NCI-H748 (cell line): ENCODE data around the gene SHC3.
A peak's percentile ranks its signal among the peaks of the same experiment; 100 is the strongest.
"Not testable (repeated sequence)": the region's sequence is repeated elsewhere in the genome, so short reads cannot be mapped to it uniquely, and the experiment has no call there.

Source experiments
- DNase-seq: peaks from one replicate; lab custom pipeline; 2025; ENCODE audit not compliant: unreplicated experiment; lab: John Stamatoyannopoulos, UW

Gene SHC3, protein sequence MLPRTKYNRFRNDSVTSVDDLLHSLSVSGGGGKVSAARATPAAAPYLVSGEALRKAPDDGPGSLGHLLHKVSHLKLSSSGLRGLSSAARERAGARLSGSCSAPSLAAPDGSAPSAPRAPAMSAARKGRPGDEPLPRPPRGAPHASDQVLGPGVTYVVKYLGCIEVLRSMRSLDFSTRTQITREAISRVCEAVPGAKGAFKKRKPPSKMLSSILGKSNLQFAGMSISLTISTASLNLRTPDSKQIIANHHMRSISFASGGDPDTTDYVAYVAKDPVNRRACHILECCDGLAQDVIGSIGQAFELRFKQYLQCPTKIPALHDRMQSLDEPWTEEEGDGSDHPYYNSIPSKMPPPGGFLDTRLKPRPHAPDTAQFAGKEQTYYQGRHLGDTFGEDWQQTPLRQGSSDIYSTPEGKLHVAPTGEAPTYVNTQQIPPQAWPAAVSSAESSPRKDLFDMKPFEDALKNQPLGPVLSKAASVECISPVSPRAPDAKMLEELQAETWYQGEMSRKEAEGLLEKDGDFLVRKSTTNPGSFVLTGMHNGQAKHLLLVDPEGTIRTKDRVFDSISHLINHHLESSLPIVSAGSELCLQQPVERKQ

DNA sequence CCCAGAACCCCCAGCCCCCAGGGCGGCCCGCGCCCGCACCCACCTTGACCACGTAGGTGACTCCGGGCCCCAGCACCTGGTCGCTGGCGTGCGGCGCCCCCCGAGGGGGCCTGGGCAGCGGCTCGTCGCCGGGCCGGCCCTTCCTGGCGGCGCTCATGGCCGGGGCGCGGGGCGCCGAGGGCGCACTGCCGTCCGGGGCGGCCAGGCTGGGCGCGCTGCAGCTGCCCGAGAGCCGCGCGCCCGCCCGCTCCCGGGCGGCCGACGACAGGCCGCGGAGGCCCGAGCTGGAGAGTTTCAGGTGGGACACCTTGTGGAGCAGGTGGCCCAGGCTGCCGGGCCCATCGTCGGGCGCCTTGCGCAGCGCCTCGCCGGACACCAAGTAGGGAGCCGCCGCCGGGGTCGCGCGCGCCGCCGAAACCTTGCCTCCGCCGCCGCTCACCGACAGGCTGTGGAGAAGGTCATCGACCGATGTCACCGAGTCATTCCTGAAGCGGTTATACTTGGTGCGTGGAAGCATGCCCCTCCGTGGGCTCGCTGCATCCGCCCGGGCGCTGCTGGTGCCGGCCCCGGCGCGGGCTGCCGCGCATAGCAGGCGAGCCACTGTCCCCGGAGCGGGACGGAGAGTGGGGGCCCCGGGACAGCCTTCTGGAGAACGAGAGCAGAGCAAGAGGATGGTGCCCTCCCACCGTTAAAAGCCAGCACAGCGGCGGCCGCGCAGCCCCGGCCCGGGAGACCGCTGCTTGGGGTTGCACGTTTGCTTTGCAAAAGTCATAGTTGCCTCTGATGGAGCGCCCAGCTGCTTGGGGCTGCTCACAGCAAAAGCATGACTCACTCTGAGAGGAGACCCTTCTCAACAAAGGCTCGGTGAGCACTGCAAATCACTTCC is at the start of gene SHC3:
TSS of gene SHC3 (minus strand) at position 875 of the 886 bp plus-strand sequence. CDS start at position 517, 358 bp downstream.
- peak; percentile 33 for DNase-seq

DNA sequence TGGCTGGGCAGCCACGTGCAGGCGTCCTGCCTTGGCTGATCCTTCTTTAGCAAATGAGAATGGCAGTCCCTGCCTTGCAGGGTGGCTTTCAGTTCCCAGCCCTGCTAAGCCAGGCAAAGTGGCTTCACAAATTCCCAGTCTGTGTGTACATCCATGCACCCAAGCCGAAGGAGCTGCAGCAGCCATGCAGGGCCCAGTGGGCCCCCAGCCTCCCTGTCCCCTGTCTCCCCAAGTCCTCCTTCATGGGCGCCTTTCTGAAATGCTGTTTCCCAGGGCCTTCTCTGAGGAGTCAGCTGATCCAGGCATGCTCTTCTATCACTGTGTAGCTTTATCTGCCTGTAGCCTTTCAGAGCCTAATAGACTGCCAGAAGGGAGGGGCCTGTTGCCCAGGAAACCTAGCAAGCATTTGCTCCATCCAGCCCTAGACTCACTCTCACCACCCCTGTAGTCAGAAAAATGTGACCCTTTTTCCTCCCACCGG is 47.4 kb upstream of the SHC3 start:
- peak; percentile 69 for DNase-seq

DNA sequence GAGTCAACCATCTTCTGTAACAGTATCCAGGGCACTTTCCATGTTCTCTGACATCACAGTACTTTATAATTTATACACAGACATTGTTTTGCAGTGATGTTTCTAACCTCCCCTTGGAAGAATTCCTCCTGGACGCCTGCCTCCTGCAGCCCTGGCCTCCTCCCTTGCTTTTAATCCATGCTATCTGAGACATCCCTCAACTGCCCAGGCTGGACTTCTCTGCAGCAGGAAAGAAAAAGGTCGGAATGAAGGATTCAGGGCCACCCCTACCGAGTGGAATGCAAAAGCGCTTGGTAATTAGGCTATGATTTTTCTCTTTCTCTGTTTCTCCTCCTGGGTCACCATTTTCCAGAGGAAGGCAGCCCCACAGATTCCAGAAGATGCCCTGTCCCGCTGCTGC is 47.0 kb upstream of the SHC3 start:
- no peak for DNase-seq

- DNase-seq: no peak
Observed at GRCh38 chr9:89225036-89225435, 46.4 kb upstream of the SHC3 start.

- no peak for DNase-seq
Observed at GRCh38 chr9:89224633-89225032, 46.0 kb upstream of the SHC3 start.

DNA sequence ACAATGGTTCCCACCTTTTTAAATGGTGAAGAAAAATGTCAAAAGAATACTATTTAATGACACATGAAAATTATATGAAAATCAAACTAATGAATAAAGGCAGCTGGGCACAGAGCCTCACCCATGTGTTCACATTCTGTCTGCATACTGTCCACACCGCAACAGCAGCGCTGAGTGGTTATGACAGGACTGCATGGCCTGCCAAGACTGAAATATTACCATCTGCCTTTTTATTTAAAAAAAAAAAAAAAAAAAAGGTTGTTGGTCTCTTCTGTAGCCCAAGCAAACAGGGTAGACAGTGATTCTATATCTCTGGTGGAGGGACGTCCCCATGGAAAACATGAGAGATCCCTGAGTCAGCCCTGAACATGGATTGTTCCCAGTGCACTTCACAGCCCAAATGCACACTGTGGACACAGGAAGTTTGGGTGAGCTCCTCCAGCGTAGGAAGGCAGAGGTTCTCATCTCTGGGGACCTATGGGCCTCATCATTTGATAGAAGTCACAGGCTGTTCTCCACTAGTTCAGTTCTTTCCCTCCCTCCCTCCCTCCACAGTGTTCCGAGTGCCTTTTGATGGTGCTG is 44.9 kb upstream of the SHC3 start:
- DNase-seq: no peak

GRCh38 chr9:89219637-89220036 is 41.0 kb upstream of the SHC3 start:
- DNase-seq: no peak

DNA sequence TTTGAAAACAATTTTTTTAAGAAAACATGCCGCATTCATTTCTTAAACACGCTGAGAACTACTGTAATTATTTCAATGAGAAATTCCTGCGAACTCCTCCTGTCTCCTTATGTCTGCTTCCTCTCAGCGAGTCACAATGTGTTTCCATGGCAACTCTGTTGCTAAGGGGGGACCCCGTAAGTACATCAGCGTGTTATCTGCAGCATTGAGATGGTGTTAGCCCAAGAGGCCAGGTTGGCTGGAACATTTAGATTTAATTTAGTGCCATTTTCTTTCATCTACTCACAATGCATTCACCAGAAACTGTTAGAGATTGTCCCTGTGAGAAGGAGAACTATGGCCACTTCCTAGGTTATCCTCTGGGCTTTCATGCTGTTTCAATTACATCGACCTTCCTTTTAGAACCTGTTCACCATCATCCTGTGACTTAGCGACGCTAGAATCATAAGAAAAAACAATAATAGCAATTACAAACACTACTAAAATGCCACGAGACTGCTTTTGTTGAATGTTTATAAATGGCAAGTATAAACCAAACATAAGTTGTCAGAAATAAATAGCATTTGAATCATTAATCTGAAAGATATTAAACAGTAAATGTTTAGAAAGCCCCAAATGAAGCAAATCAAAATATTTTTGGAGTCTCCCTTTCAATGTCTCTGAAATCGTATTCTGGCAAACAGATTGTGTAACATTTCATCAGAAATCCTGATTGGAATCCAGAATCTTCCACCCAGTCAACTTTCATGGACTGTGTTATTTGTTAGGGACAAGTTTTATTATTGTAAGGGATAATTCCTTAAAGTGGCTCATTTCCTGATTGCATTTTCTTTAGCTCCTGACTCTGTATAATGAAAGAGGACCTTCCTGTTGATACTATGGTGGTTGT is 39.7 kb upstream of the SHC3 start:
- peak; percentile 78 for DNase-seq

GRCh38 chr9:89215342-89215741 is 36.7 kb upstream of the SHC3 start:
- no peak for DNase-seq

GRCh38 chr9:89213396-89213880 is 34.8 kb upstream of the SHC3 start:
- no peak for DNase-seq

DNA sequence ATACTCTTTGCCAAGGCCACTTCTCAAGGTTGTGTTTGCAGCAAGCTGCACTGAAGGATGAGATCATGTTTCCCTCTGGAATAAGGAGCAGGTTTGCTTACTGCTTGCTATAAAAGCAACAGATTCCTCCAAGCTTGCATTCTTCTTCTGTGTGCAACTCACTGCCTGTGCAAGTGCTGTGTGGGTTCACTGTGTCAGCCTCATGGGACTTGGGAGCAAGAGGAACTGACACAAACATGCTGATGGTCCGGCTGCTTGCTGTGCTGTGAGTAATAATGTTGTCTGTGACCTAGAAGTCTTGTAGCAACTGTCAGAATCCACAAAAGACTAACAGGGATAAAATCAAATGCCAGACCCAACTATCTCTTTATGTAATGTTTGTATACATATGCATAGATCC is 33.6 kb upstream of the SHC3 start:
- DNase-seq: no peak

- not testable (repeated sequence) for DNase-seq
Observed at GRCh38 chr9:89209311-89209710, 30.7 kb upstream of the SHC3 start.

- no peak for DNase-seq
Observed at GRCh38 chr9:89207026-89207425, 28.4 kb upstream of the SHC3 start.

DNA sequence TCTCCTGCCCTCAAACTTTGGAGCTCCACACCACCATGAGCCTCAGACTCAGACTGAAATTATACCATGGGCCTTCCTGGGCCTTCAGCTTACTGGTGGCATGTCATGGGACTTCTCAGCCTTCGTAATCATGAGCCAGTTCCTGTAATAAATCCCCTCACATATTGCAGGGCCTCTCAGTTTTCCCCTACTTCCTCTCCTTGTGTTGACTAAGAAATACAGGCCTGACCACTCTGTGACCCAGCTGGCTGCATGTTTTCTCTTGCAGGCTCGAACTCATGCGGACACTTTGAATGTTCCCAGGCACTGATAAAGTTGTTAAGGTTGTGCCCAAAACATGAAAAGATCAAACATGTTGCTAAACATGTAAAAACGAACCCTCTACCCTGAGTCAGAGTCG is 26.2 kb upstream of the SHC3 start:
- DNase-seq: no peak

GRCh38 chr9:89195131-89195797 is 16.6 kb upstream of the SHC3 start:
- no peak for DNase-seq

DNA sequence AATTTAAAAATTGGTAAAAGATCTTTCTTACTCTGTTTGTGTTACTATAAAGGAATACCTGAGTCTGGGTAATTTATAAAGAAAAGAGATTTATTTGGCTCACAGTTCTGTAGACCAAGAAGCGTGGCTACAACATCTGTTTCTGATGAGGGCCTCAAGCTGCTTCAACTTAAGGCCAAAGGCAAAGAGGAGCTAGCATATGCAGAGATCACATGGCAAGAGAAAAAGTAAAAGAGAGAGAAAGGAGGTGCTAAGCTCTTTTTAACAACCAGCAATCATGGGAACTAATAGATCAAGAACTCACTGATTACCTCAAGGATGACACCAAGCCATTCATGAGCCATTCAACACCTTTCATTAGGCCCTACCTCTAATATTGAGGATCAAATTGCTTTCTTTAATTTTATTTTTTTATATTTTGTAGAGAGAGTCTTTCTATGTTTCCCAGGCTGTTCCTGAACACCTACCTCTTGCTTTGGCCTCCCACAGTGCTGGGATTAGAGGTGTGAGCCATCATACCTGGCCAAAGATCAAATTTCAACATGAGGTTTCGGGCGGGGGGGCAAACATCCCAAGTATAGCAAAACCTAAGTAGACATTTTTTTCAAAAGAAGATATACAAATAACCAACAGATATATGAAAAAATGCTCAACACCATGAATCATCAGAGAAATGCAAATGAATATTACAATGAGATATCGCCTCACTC is 16.0 kb upstream of the SHC3 start:
- DNase-seq: no peak

DNA sequence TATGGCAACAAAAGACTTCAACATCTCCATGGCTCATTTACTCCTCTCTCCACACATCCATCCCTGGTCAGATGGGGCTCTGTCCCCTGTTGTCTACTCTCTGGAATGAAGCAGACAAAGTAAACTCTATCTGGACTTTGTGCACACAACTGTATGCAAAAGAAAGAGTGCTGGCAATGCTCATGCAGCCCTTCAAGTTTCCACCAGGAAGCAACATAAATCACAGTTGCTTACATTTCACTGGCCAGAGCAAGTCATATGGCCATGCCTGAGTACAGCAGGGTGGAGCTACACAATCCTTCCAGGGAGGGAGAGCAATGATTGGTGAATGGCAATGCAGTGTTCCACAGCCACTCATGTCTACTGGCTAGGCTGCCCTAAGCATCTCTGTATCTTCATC is 12.4 kb upstream of the SHC3 start:
- no peak for DNase-seq

GRCh38 chr9:89189215-89189614 is 10.6 kb upstream of the SHC3 start:
- DNase-seq: no peak

GRCh38 chr9:89187950-89188349 is 9.3 kb upstream of the SHC3 start:
- no peak for DNase-seq
